Adrenal gland (tissue), 12 donors: Measurements from ENCODE around the gene PBX1. TPM values are rescaled to one million over a fixed set of nuclear protein-coding genes. Genes with fewer than 3 reads are reported as not detected.

ENCODE experiments used
- DNase-seq, 7 donors: peaks; one replicate each; pipeline ENCODE4 v3.0.0-alpha.2; 2019 to 2020
- H3K27ac ChIP-seq, 5 donors: fragments of 200-600 bp; sonication (generic) in 4 of 5; 1 replicate in 3 of 5; 2 replicates in 2 of 5; pipeline versions ENCODE4 v1.5.1 to v1.8.0; 2016 to 2020; ENCODE audit warnings: mild to moderate bottlenecking in 1 of 5
- H3K27me3 ChIP-seq: fragments of 200-600 bp; 2 replicates; pipeline ENCODE4 v1.8.0; 2021
- H3K36me3 ChIP-seq, 2 donors: fragments of 200-600 bp; replicated peaks in 1 of 2; 1 replicate in 1 of 2; 2 replicates in 1 of 2; pipeline versions ENCODE4 v1.5.1 to v1.8.0; 2018 to 2022
- H3K4me1 ChIP-seq, 2 donors: fragments of 200-600 bp; replicated peaks in 1 of 2; 1 replicate in 1 of 2; 2 replicates in 1 of 2; pipeline versions ENCODE4 v1.5.1 to v1.8.0; 2018 to 2021
- H3K4me3 ChIP-seq, 4 donors: fragments of 200-600 bp; sonication (generic) in 3 of 4; one replicate each; pipeline ENCODE4 v1.5.1; 2016 to 2018
- H3K9me3 ChIP-seq, 3 donors: fragments of 200-600 bp; sonication (generic) in 1 of 3; replicated peaks in 1 of 3; 1 replicate in 2 of 3; 2 replicates in 1 of 3; pipeline versions ENCODE4 v1.5.1 to v1.8.0; 2016 to 2021
- POLR2A ChIP-seq, 2 donors: fragments of 450-650 bp; IDR thresholded peaks; one replicate each; pipeline ENCODE4 v1.6.1; 2017; ENCODE audit warnings: antibody characterized with exemption in 2 of 2, mild to moderate bottlenecking in 2 of 2, moderate library complexity in 1 of 2
- WGBS, 4 donors: extraction: QIAGEN DNeasy Blood & Tissue Kit in 2 of 4; methylation state at CpG; one replicate each; pipeline versions ENCODE4 v1.1.5 to v1.1.7; 2013 to 2017; 5-methylcytosine and 5-hydroxymethylcytosine counted together
- intact Hi-C, 2 donors: fragments of 100-400 bp; cut with DNase I; formaldehyde crosslinking; loops; one replicate each; pipeline versions ENCODE4 v1.14.1 to v1.15.0; 2022 to 2023
- polyA plus RNA-seq, 3 donors: library from polyadenylated mRNA; stranded (reverse); fragments of 200-250 nt in 2 of 3; fragments of 350-450 nt in 1 of 3; fragmentation: Illumina TruSeq in 1 of 3; extraction: RNeasy Lipid Tissue Mini Kit (QIAGEN cat#74804) in 1 of 3; gene quantifications; one replicate each; pipeline ENCODE4 v1.2.3, GENCODE V29; 2013 to 2014
- total RNA-seq, 9 donors: library from RNA; depleted of rRNA in 4 of 9; stranded (reverse); fragments of >200 nt in 4 of 9; fragments of 120-200 nt in 1 of 9; fragmentation: NEBNext Ultra II Directional in 1 of 9; extraction: Animal tissue kit (Norgen Biotek cat#: 25700) in 1 of 9; gene quantifications; one replicate each; pipeline versions ENCODE4 v1.1.0 to v1.2.4, GENCODE V29; 2013 to 2023
- TF ChIP-seq, protein P1 (sequence below), 6 experiments: fragments of 450-650 bp in 4 of 6; fragments of 200-600 bp in 2 of 6; sonication (generic) in 1 of 6; IDR thresholded peaks; 1 replicate in 5 of 6; 2 replicates in 1 of 6; pipeline versions ENCODE4 v1.5.1 to v1.8.0; 2016 to 2021; ENCODE audit warnings: antibody characterized with exemption in 6 of 6, mild to moderate bottlenecking in 2 of 6, moderate library complexity in 1 of 6
- donor health status: healthy with polysubstance abuse.
- donor health status: Bipolar disorder and iron deficiency.
- donor health status: DM: yes; HTN: yes; CAD: no.
- donor health status: DM: no; HTN: no; CAD: no.
- donor health status: DM: no; HTN: no; CAD: no.
- donor health status: DM: yes; HTN: yes; CAD: no.

Gene PBX1
- total and polyA plus RNA-seq, 12 donors = 13.0 to 294 (median 99.3) TPM

DNA sequence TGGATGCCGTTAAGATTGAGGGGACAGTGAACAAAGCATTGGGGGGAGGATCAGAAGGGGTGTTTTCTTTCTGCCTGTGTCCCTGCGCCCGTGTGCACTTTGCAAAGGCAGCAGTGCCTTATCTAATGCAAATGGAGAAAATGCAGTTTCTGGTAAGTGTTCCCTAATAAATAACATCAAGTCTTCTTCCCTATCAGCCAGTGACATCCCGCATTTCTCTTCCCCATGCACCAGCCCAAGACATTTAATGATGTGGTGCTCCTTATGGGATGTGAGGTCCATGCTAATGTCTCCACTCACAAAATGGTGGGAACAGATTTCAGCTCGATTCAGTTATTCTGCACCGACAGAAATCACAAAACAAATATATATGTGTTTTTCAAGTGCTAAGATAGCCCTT lies 111.8 kb downstream of the PBX1 start:
- Histone ChIP-seq H3K27me3 (no peaks in the 10 kb centered on the region), H3K36me3 (no peaks in the 10 kb centered on the region), H3K4me1 (peaks cover 21 to 37% of the 10 kb centered on the region in 2 donors), H3K4me3 (no peak overlapping the region), H3K27ac (peak overlapping the region in 1 of 5 donors; percentile 51), H3K9me3 (no peaks in the 10 kb centered on the region)
- TF ChIP-seq, protein P1, sequence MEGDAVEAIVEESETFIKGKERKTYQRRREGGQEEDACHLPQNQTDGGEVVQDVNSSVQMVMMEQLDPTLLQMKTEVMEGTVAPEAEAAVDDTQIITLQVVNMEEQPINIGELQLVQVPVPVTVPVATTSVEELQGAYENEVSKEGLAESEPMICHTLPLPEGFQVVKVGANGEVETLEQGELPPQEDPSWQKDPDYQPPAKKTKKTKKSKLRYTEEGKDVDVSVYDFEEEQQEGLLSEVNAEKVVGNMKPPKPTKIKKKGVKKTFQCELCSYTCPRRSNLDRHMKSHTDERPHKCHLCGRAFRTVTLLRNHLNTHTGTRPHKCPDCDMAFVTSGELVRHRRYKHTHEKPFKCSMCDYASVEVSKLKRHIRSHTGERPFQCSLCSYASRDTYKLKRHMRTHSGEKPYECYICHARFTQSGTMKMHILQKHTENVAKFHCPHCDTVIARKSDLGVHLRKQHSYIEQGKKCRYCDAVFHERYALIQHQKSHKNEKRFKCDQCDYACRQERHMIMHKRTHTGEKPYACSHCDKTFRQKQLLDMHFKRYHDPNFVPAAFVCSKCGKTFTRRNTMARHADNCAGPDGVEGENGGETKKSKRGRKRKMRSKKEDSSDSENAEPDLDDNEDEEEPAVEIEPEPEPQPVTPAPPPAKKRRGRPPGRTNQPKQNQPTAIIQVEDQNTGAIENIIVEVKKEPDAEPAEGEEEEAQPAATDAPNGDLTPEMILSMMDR (IDR thresholded peaks at IDR 0.05) = no peak
- TF ChIP-seq POLR2A (IDR thresholded peaks at IDR 0.05) = no peak
- 65 to 75% (median 71%) methylated on average over 6 of the region's 6 CpGs for WGBS, 4 donors
- intact Hi-C loops = no loop called here
- DNase-seq = no peak

DNA sequence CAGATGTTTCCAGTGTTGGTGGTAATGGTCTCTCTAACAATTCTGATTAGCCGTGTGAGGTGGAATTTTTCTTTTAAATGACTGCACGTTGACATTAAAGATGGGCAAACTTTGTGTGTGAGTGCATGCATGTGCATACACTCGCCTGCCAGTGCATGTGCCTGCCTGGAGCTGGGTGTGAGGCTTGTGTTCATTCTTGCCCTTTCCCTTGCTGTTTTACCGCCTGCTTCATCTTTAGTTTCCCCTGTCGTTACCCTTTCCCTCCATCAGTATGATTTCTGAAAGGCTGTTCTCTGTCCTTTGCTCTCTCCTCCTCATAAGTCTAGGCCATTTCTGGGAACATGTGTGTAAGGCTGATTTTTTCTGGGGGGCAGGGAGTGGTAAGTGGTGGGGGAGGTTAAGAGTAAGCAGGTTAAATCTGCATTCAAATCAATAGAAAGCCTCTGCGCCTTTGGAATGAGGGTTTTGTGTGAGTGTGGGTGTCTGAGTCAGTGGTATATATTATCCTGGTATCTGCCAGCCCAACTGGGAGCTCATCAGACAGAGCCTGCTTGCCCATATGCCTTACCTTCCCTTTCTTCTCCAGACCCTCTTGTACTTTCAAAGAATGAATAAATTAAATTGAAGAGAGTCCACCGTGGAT lies 112.5 kb downstream of the PBX1 start:
- Histone ChIP-seq H3K9me3 (no peaks in the 10 kb centered on the region), H3K27me3 (no peaks in the 10 kb centered on the region), H3K4me3 (no peak overlapping the region), H3K27ac (peak overlapping the region in 2 of 5 donors; percentile 2 to 43), H3K36me3 (no peaks in the 10 kb centered on the region), H3K4me1 (peaks cover 21 to 37% of the 10 kb centered on the region in 2 donors)
- intact Hi-C loops = no loop called here
- TF ChIP-seq, protein P1 (IDR thresholded peaks at IDR 0.05) = no peak
- no peak for TF ChIP-seq POLR2A (IDR thresholded peaks at IDR 0.05)
- 78 to 87% (median 83%) methylated on average over 7 of the region's 7 CpGs for WGBS, 4 donors
- DNase-seq = no peak

DNA sequence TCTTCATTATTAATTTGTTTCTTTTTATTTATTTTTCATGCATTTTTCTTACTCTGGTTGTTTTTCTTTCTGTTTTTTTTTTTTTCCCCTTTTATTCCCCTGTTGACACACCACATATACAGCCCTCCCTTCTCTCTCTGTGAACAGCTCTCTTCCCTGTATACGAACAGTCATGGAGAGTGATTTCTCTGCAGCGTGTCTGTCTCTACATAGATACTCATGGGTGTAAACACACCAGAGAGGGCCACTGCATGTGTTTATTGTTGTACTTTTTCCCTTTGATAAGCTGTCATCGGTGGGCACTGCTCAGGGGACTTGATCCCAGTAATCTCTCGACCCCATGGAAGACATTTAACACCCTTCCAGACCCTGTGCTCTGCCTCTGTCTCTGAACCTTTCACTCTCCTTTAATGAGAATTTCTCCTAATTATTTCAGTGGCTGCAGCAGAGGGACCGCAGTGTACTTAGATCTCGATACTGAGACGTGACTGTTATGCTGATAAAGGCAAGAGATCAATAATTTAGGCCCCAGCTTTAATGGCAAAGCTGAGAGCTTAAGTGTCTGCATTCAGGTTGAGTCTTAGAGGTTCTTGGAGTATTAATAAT lies 113.1 kb downstream of the PBX1 start:
- Histone ChIP-seq H3K4me1 (peaks cover 18 to 33% of the 10 kb centered on the region in 2 donors), H3K27ac (peak overlapping the region in 2 of 5 donors; percentile 43 to 57), H3K36me3 (no peaks in the 10 kb centered on the region), H3K27me3 (no peaks in the 10 kb centered on the region), H3K4me3 (no peak overlapping the region), H3K9me3 (no peaks in the 10 kb centered on the region)
- TF ChIP-seq, protein P1 (IDR thresholded peaks at IDR 0.05) = no peak
- TF ChIP-seq POLR2A (IDR thresholded peaks at IDR 0.05) = no peak
- no peak for DNase-seq
- intact Hi-C loops = no loop called here
- WGBS, 4 donors = 59 to 74% (median 69%) methylated on average over 7 of the region's 7 CpGs

DNA sequence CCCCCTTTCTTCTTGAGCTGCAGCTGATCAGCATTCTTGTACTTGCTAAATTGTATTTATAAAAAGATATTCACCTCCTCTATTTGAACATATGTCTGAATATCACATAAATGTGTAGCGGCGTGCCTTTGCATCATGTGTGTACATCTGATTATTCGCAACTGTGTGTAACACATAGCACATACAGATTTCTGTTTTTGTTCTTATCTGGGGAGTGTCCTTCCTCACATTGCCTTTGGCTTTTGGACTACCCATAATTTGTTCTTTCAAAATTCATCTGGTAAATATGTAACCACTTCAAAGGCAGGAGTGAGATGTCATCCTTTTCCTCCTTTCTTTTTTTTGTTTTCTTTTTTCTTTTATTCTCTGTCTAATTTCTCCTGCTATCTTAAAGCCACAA lies 113.6 kb downstream of the PBX1 start:
- Histone ChIP-seq H3K36me3 (no peaks in the 10 kb centered on the region), H3K4me3 (no peak overlapping the region), H3K9me3 (no peaks in the 10 kb centered on the region), H3K27ac (peak overlapping the region in 2 of 5 donors; percentile 43 to 57), H3K27me3 (no peaks in the 10 kb centered on the region), H3K4me1 (peaks cover 15 to 28% of the 10 kb centered on the region in 2 donors)
- no peak for TF ChIP-seq POLR2A (IDR thresholded peaks at IDR 0.05)
- TF ChIP-seq, protein P1 (IDR thresholded peaks at IDR 0.05) = no peak
- intact Hi-C loops = no loop called here
- DNase-seq = no peak
- 85 to 99% (median 88%) methylated on average over 3 of the region's 3 CpGs for WGBS, 4 donors
